NCI-H2196 treated with DMSO at 0.1 percent for 48 hours (cell line): ENCODE results near the gene MYADML2.
"Not testable (repeated sequence)": the region's sequence is repeated elsewhere in the genome, so short reads cannot be mapped to it uniquely, and the experiment has no call there.

ENCODE experiments used
- DNase-seq: peaks from one replicate; lab custom pipeline; 2025; ENCODE audit not compliant: unreplicated experiment; lab: John Stamatoyannopoulos, UW

Gene MYADML2

GRCh38 chr17:81959362-81960129, 12.5 kb upstream of the MYADML2 start:
- peak; percentile 25 for DNase-seq

GRCh38 chr17:81958633-81959342, 11.8 kb upstream of the MYADML2 start:
- DNase-seq: no peak

- no peak for DNase-seq
These were observed 10.8 kb upstream of the MYADML2 start for GRCh38 chr17:81957691-81958432.

GRCh38 chr17:81956607-81957589, 9.9 kb upstream of the MYADML2 start:
- no peak for DNase-seq

- DNase-seq: no peak
These were observed 8.9 kb upstream of the MYADML2 start for GRCh38 chr17:81955756-81956544.

GRCh38 chr17:81955058-81955681, 8.1 kb upstream of the MYADML2 start:
- DNase-seq: no peak

- DNase-seq: no peak
These were observed 7.4 kb upstream of the MYADML2 start for GRCh38 chr17:81954131-81955057.

- not testable (repeated sequence) for DNase-seq
These were observed 6.4 kb upstream of the MYADML2 start for GRCh38 chr17:81953443-81953842.

- DNase-seq: no peak
These were observed 5.8 kb upstream of the MYADML2 start for GRCh38 chr17:81952792-81953228.

GRCh38 chr17:81951785-81952684, 5.0 kb upstream of the MYADML2 start:
- DNase-seq: no peak

- DNase-seq: no peak
These were observed 3.5 kb upstream of the MYADML2 start for GRCh38 chr17:81950501-81950900.

- no peak for DNase-seq
These were observed 1.8 kb upstream of the MYADML2 start for GRCh38 chr17:81948635-81949378.

- no peak for DNase-seq
These were observed 2.2 kb downstream of the MYADML2 start for GRCh38 chr17:81944858-81945257.

GRCh38 chr17:81942167-81942553, 4.9 kb downstream of the MYADML2 start:
- DNase-seq: no peak

- DNase-seq: no peak
These were observed 5.4 kb downstream of the MYADML2 start for GRCh38 chr17:81941484-81942166.
